Measurements from ENCODE around the gene MATN4.

DNA sequence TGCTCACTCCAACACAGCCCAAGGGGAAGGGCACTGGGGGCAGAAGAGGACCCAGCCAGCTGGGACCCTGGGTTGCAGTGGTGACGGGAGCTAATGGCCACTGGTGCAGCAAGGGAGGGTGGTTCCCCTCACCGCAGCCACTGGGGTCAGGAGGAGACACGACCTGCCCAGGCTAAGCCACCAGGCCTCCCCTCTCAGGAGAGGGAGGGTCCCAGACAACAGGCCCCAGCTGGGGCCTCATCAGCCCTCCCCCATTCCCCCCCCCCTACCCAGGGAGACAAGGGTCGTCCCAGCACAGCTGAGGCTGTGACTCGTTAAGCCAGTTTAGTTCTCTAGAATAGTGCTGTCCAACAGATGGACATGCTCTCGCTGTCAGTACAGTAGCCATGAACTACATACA lies 17.3 kb upstream of the MATN4 start:
- TF ChIP-seq, protein P1, sequence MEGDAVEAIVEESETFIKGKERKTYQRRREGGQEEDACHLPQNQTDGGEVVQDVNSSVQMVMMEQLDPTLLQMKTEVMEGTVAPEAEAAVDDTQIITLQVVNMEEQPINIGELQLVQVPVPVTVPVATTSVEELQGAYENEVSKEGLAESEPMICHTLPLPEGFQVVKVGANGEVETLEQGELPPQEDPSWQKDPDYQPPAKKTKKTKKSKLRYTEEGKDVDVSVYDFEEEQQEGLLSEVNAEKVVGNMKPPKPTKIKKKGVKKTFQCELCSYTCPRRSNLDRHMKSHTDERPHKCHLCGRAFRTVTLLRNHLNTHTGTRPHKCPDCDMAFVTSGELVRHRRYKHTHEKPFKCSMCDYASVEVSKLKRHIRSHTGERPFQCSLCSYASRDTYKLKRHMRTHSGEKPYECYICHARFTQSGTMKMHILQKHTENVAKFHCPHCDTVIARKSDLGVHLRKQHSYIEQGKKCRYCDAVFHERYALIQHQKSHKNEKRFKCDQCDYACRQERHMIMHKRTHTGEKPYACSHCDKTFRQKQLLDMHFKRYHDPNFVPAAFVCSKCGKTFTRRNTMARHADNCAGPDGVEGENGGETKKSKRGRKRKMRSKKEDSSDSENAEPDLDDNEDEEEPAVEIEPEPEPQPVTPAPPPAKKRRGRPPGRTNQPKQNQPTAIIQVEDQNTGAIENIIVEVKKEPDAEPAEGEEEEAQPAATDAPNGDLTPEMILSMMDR (IDR thresholded peaks at IDR 0.05) = no peak
- TF ChIP-seq POLR2A (IDR thresholded peaks at IDR 0.05) = no peak
